ENCODE data around the gene MINAR1.

MINAR1 gene

DNA sequence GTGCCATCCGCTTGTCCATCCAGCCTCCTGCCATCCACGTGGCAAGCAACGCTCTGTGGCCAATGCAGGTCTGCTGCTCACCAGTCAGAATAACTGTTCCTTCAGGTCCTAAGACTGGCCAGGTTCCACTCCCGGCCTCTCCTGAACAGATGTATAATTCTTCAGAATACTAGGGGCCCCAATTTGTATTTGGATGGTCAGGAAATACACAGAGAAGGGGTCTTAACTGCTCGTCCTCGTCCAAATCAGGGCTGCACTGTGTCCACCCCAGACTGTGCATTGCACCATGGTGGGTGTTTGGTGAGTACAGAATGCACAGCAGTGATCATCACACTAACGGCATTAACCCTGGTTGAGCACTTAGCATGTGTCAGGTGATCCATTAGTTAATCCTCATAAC, 46.0 kb downstream of the MINAR1 start:
- Histone ChIP-seq H3K4me1 (ENCODE audit: insufficient read depth, low read length, severe bottlenecking) (no peaks in the 10 kb centered on the region), H3K9me2 (ENCODE audit: low read depth, low read length) (no peaks in the 10 kb centered on the region), H3K36me3 (ENCODE audit: insufficient read depth, low read length) (no peaks in the 10 kb centered on the region), H3K9me3 (ENCODE audit: low read length) (no peaks in the 10 kb centered on the region), H3K79me2 (ENCODE audit: insufficient read depth, low read length) (no peaks in the 10 kb centered on the region), H3F3A (ENCODE audit: insufficient read depth, low read length) (no peaks in the 10 kb centered on the region), H3K27me3 (ENCODE audit: insufficient read depth, low read length) (no peaks in the 10 kb centered on the region; the same call in 1 of the 2 replicates), H3K9ac (ENCODE audit: low read length) (no peak overlapping the region), H3K4me2 (ENCODE audit: low read length) (no peak overlapping the region), H3K4me3 (ENCODE audit: low read depth, low read length, poor library complexity, severe bottlenecking) (no peak overlapping the region), H2AFZ (ENCODE audit: low read length) (no peak overlapping the region), H4K20me1 (ENCODE audit: insufficient read depth, low read length) (no peaks in the 10 kb centered on the region), H3K27ac (ENCODE audit: low read depth, low read length, poor library complexity, severe bottlenecking) (no peak overlapping the region)
- no peak for TF ChIP-seq EZH2 (IDR thresholded peaks at IDR 0.05; ENCODE audit: borderline replicate concordance, low read length)
- TF ChIP-seq, protein P1, sequence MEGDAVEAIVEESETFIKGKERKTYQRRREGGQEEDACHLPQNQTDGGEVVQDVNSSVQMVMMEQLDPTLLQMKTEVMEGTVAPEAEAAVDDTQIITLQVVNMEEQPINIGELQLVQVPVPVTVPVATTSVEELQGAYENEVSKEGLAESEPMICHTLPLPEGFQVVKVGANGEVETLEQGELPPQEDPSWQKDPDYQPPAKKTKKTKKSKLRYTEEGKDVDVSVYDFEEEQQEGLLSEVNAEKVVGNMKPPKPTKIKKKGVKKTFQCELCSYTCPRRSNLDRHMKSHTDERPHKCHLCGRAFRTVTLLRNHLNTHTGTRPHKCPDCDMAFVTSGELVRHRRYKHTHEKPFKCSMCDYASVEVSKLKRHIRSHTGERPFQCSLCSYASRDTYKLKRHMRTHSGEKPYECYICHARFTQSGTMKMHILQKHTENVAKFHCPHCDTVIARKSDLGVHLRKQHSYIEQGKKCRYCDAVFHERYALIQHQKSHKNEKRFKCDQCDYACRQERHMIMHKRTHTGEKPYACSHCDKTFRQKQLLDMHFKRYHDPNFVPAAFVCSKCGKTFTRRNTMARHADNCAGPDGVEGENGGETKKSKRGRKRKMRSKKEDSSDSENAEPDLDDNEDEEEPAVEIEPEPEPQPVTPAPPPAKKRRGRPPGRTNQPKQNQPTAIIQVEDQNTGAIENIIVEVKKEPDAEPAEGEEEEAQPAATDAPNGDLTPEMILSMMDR (IDR thresholded peaks at IDR 0.05; ENCODE audit: low read length): no peak

DNA sequence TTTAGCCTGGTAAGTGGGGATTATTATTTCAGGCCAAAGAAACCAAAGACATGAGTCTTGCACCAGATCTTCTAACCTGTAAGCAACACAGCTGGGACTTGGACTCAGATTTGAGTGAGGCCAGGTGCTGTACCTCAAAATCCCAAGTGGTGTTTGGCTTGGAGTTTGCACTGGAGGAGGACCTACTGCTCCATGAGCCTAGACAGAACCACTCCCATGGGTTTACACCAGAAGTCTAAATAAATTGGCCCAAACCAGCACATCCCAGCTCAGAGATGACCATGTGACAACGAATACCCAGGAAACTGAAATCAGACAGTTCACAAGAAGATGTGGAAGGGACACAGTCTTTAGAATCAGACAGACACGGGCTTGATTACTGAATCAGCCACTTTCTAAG, 47.5 kb downstream of the MINAR1 start:
- no peak overlapping the region for H3K27ac ChIP-seq (ENCODE audit: low read depth, low read length, poor library complexity, severe bottlenecking)
- no peaks in the 10 kb centered on the region; the same call in 1 of the 2 replicates for H3K27me3 ChIP-seq (ENCODE audit: insufficient read depth, low read length)
- no peak overlapping the region for H3K9ac ChIP-seq (ENCODE audit: low read length)
- no peaks in the 10 kb centered on the region for H3F3A ChIP-seq (ENCODE audit: insufficient read depth, low read length)
- no peaks in the 10 kb centered on the region for H3K9me3 ChIP-seq (ENCODE audit: low read length)
- no peak overlapping the region for H3K4me3 ChIP-seq (ENCODE audit: low read depth, low read length, poor library complexity, severe bottlenecking)
- H3K36me3 ChIP-seq (ENCODE audit: insufficient read depth, low read length): no peaks in the 10 kb centered on the region
- no peaks in the 10 kb centered on the region for H3K9me2 ChIP-seq (ENCODE audit: low read depth, low read length)
- H3K4me1 ChIP-seq (ENCODE audit: insufficient read depth, low read length, severe bottlenecking): no peaks in the 10 kb centered on the region
- no peaks in the 10 kb centered on the region for H3K79me2 ChIP-seq (ENCODE audit: insufficient read depth, low read length)
- H4K20me1 ChIP-seq (ENCODE audit: insufficient read depth, low read length): no peaks in the 10 kb centered on the region
- no peak overlapping the region for H3K4me2 ChIP-seq (ENCODE audit: low read length)
- TF ChIP-seq, protein P1 (IDR thresholded peaks at IDR 0.05; ENCODE audit: low read length): no peak
- no peak for TF ChIP-seq EZH2 (IDR thresholded peaks at IDR 0.05; ENCODE audit: borderline replicate concordance, low read length)
- H2AFZ ChIP-seq (ENCODE audit: low read length): no peak overlapping the region

DNA sequence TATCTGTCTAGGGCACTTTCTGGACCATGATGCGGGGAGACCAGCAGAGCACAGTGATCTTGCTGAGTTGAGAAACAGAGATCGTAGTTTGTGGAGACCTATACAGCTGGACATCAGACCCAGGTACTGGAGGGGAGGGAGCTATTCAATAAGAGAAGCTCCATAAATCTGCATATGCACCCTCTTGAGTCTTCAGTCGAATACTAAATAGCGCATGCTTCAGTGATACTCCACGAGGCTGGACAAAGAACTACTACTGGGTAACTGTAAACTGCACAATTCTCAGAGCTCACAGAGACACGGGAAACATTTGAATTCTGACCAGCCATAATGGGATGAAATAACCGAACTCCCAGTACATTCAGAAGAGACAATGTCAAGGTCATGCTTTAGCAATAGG, 49.7 kb downstream of the MINAR1 start:
- H3K36me3 ChIP-seq (ENCODE audit: insufficient read depth, low read length): no peaks in the 10 kb centered on the region
- H3K4me1 ChIP-seq (ENCODE audit: insufficient read depth, low read length, severe bottlenecking): no peaks in the 10 kb centered on the region
- no peaks in the 10 kb centered on the region for H3K9me2 ChIP-seq (ENCODE audit: low read depth, low read length)
- no peaks in the 10 kb centered on the region for H3K9me3 ChIP-seq (ENCODE audit: low read length)
- no peaks in the 10 kb centered on the region; the same call in 1 of the 2 replicates for H3K27me3 ChIP-seq (ENCODE audit: insufficient read depth, low read length)
- H2AFZ ChIP-seq (ENCODE audit: low read length): no peak overlapping the region
- no peak overlapping the region for H3K4me2 ChIP-seq (ENCODE audit: low read length)
- H3F3A ChIP-seq (ENCODE audit: insufficient read depth, low read length): no peaks in the 10 kb centered on the region
- TF ChIP-seq EZH2 (IDR thresholded peaks at IDR 0.05; ENCODE audit: borderline replicate concordance, low read length): no peak
- TF ChIP-seq, protein P1 (IDR thresholded peaks at IDR 0.05; ENCODE audit: low read length): no peak
- no peak overlapping the region for H3K9ac ChIP-seq (ENCODE audit: low read length)
- no peaks in the 10 kb centered on the region for H4K20me1 ChIP-seq (ENCODE audit: insufficient read depth, low read length)
- no peak overlapping the region for H3K27ac ChIP-seq (ENCODE audit: low read depth, low read length, poor library complexity, severe bottlenecking)
- H3K79me2 ChIP-seq (ENCODE audit: insufficient read depth, low read length): no peaks in the 10 kb centered on the region
- no peak overlapping the region for H3K4me3 ChIP-seq (ENCODE audit: low read depth, low read length, poor library complexity, severe bottlenecking)

Measured in OCI-LY1 (cell line).